DND-41 (cell line): ENCODE measurements around the gene TYMP.

Experiments used
- ATAC-seq: fragments of 200-7000 bp; cut with Tn5 transposase; 3 replicates; pipeline ENCODE4 v1.9.1; 2021; ENCODE audit warnings: low read depth; ENCODE audit not compliant: insufficient read depth
- DNase-seq: peaks from one replicate; pipeline ENCODE4 v3.0.0-alpha.2; 2020
- H2AFZ ChIP-seq: 2 replicates; pipeline ENCODE4 v1.6.0; 2012; ENCODE audit warnings: low read depth, low read length
- H3K27ac ChIP-seq: 2 replicates; pipeline ENCODE4 v1.5.1; 2012; ENCODE audit warnings: low read length, inconsistent platforms
- H3K27me3 ChIP-seq: fragments of 200-600 bp; sonication (generic); 2 replicates; pipeline ENCODE4 v1.6.0; 2012; ENCODE audit warnings: low read length, mild to moderate bottlenecking, inconsistent platforms; ENCODE audit not compliant: insufficient read depth, poor library complexity
- H3K36me3 ChIP-seq: 2 replicates; pipeline ENCODE4 v1.5.1; 2012; ENCODE audit warnings: low read length, inconsistent platforms; ENCODE audit not compliant: insufficient read depth
- H3K4me1 ChIP-seq: 2 replicates; pipeline ENCODE4 v1.5.1; 2012; ENCODE audit warnings: mild to moderate bottlenecking, low read length; ENCODE audit not compliant: insufficient read depth
- H3K4me2 ChIP-seq: 2 replicates; pipeline ENCODE4 v1.6.0; 2012; ENCODE audit warnings: mild to moderate bottlenecking, moderate library complexity, low read length, inconsistent platforms; ENCODE audit not compliant: insufficient read depth
- H3K4me3 ChIP-seq, 2 experiments: fragments of 200-600 bp in 1 of 2; shearing (Covaris generic) in 1 of 2; 2 replicates each; pipeline ENCODE4 v1.5.1; 2012 to 2016; ENCODE audit warnings: inconsistent platforms in 2 of 2, low read length in 2 of 2, mild to moderate bottlenecking in 2 of 2, low read depth in 1 of 2, moderate library complexity in 1 of 2
- H3K79me2 ChIP-seq: 2 replicates; pipeline ENCODE4 v1.6.0; 2012; ENCODE audit warnings: low read length, inconsistent platforms; ENCODE audit not compliant: insufficient read depth
- H3K9ac ChIP-seq: 2 replicates; pipeline ENCODE4 v1.6.0; 2012; ENCODE audit warnings: low read depth, mild to moderate bottlenecking, inconsistent platforms, low read length, moderate library complexity
- H3K9me3 ChIP-seq: 2 replicates; pipeline ENCODE4 v1.5.1; 2012; ENCODE audit warnings: low read length, moderate library complexity, mild to moderate bottlenecking, inconsistent platforms; ENCODE audit not compliant: insufficient read depth, severe bottlenecking
- H4K20me1 ChIP-seq: 2 replicates; pipeline ENCODE4 v1.6.0; 2012; ENCODE audit warnings: low read length; ENCODE audit not compliant: insufficient read depth
- EZH2 ChIP-seq: IDR thresholded peaks from 3 replicates; pipeline ENCODE4 v1.6.1; 2012; ENCODE audit warnings: borderline replicate concordance, low read depth, mild to moderate bottlenecking, moderate library complexity, low read length, inconsistent platforms; ENCODE audit not compliant: severe bottlenecking
- TF ChIP-seq, protein P1 (sequence below): IDR thresholded peaks from 2 replicates; pipeline ENCODE4 v1.5.1; 2012; ENCODE audit warnings: borderline replicate concordance, low read length, moderate library complexity, mild to moderate bottlenecking; ENCODE audit not compliant: poor library complexity, severe bottlenecking; ENCODE audit errors: extremely low read depth

Gene TYMP

DNA sequence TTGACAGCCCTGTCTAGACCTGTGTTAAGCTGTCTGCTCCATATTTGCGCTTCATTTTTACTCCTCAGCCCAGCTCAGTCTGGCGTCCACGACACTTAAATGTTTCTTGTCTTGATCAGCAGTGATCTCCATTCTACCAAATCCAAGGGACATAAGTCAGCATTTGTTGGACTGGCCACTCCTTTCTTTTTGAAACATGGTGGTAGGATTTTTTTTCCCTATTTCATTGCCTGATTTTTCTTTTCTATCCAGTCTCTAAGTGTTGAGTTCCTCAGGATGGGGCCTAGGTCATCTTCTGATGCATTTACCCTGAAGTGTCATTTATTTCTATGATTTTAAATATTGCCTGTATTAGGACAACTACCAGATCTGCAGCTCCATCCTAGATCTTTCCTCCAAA is 20.9 kb downstream of the TYMP start:
- H3K79me2 ChIP-seq, result peaks cover 86% of the 10 kb centered on the region
- DNase-seq (no peak), ATAC-seq (0 out of 3 replicates have a peak, but pooled peaks have one; percentile 5)
- H3K9ac ChIP-seq, result peak overlapping the region; percentile 67
- peak overlapping the region; percentile 89 for H3K4me2 ChIP-seq
- H3K27me3 ChIP-seq, result no peaks in the 10 kb centered on the region
- peaks cover 42% of the 10 kb centered on the region for H4K20me1 ChIP-seq
- no peaks in the 10 kb centered on the region for H3K9me3 ChIP-seq
- H2AFZ ChIP-seq, result 0 out of 2 replicates have a peak overlapping the region, but pooled peaks have one; percentile 90
- H3K4me1 ChIP-seq, result peaks cover 57% of the 10 kb centered on the region
- H3K4me3 ChIP-seq, result peak overlapping the region; percentile 43 to 64
- peaks cover 45% of the 10 kb centered on the region for H3K36me3 ChIP-seq
- H3K27ac ChIP-seq, result peak overlapping the region; percentile 94
- TF ChIP-seq, protein P1, sequence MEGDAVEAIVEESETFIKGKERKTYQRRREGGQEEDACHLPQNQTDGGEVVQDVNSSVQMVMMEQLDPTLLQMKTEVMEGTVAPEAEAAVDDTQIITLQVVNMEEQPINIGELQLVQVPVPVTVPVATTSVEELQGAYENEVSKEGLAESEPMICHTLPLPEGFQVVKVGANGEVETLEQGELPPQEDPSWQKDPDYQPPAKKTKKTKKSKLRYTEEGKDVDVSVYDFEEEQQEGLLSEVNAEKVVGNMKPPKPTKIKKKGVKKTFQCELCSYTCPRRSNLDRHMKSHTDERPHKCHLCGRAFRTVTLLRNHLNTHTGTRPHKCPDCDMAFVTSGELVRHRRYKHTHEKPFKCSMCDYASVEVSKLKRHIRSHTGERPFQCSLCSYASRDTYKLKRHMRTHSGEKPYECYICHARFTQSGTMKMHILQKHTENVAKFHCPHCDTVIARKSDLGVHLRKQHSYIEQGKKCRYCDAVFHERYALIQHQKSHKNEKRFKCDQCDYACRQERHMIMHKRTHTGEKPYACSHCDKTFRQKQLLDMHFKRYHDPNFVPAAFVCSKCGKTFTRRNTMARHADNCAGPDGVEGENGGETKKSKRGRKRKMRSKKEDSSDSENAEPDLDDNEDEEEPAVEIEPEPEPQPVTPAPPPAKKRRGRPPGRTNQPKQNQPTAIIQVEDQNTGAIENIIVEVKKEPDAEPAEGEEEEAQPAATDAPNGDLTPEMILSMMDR, result no peak
- TF ChIP-seq EZH2, result no peak

DNA sequence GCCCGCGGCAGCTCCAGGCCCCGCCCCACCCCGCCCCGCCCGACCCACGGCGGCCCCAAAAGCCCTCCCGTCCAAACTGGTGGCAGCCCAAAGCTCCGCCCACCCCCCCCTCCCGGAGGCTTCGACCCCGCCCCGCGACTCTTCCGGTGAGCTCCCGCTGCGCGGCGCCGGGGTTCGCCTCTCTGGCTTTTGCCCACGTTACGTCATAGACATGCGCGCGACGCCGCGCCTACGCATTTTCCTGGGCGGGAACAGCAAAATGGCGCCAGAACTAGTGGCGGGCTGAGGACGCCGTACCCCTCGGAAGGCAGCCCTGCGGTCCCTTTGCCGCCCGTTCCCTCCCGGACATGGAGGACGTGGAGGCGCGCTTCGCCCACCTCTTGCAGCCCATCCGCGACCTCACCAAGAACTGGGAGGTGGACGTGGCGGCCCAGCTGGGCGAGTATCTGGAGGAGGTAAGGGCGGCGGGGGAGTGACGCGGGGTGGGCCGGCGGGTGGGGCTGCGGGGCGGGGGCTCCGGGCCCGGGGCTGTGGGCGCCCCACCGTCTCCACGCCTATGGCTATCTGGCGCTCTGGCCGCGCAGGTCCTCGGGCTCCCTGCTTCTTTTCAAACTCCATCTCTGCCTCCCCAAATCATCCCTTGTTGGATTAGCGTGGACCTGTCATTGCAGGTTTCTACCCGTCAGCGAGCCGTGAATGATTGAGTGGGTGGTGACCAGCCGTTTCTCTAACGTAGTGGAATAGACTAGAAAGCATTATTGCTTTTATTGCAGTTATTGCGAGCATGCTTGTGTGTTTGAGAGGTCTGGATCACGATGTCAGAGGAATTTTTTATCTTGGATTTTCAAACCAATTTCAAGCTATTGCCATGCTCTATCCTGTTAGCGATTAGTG is 21.6 kb downstream of the TYMP start, which contains the start of gene NCAPH2:
TSS of gene NCAPH2 (plus strand) at position 234 of the 894 bp plus-strand sequence. CDS start at position 348, 114 bp downstream.
- Histone ChIP-seq H3K4me2 (peak within 1 kb of the TSS; percentile 99), H3K4me1 (peaks cover 56% of the 10 kb centered on the region), H3K27ac (peak within 1 kb of the TSS; percentile 97), H3K79me2 (peaks cover 79% of the 10 kb centered on the region), H2AFZ (peak within 1 kb of the TSS; percentile 98), H3K4me3 (peak within 1 kb of the TSS; percentile 93 to 98), H3K36me3 (peaks cover 49% of the 10 kb centered on the region), H4K20me1 (peaks cover 35% of the 10 kb centered on the region), H3K9me3 (no peaks in the 10 kb centered on the region), H3K27me3 (no peaks in the 10 kb centered on the region), H3K9ac (peak within 1 kb of the TSS; percentile 87)
- DNase-seq (peak; percentile 98), ATAC-seq (peak; percentile 71)
- TF ChIP-seq, protein P1, result peak; percentile 9
- TF ChIP-seq EZH2, result no peak

DNA sequence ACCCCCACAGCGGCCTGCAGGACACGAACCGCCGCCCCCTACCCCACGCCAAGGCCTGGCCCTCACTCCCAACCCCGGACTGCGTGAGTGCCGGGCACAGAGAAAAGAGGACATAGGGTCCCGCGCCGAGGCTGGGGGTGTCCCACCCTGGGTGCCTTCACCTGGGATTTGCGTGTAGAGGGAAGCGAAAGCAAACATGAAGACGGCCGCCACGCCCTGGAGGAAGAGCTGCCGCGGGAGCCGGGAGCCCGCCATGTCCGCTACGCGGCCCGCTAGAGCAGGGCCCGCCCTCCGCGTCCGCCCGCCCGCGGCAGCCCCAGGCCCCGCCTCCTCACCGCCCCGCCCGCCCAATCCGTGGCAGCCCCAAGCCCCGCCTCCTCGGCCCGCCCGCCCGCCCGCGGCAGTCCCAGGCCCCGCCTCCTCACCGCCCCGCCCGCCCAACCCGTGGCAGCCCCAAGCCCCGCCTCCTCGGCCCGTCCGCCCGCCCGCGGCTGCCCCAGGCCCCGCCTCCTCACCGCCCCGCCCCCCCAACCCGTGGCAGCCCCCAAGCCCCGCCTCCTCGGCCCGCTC is 22.3 kb downstream of the TYMP start, which contains the start of gene LMF2:
TSS of gene LMF2 (minus strand) at position 282 of the 570 bp plus-strand sequence. CDS start at position 255, 27 bp downstream.
- TF ChIP-seq EZH2, result no peak
- TF ChIP-seq, protein P1, result no peak
- peak; percentile 93 for DNase-seq

More for the DNA sequence above, 22.3 kb downstream of the TYMP start, which contains the start of gene LMF2:
- Histone ChIP-seq H3K4me2 (peak within 1 kb of the TSS; percentile 99), H3K9me3 (no peaks in the 10 kb centered on the region), H3K79me2 (peaks cover 72% of the 10 kb centered on the region), H4K20me1 (peaks cover 29% of the 10 kb centered on the region), H3K27me3 (no peaks in the 10 kb centered on the region), H3K4me3 (peak within 1 kb of the TSS; percentile 93 to 98), H3K27ac (peak within 1 kb of the TSS; percentile 97), H3K36me3 (peaks cover 49% of the 10 kb centered on the region), H2AFZ (peak within 1 kb of the TSS; percentile 98), H3K9ac (peak within 1 kb of the TSS; percentile 87), H3K4me1 (peaks cover 51% of the 10 kb centered on the region)
- ATAC-seq, result peak; percentile 78
